ENCODE measurements around the gene BPHL. TPM values are rescaled to one million over a fixed set of nuclear protein-coding genes. Genes with fewer than 3 reads are reported as not detected.

BPHL gene
- total and polyA plus RNA-seq, 2 donors from 2014 or later: 28.9 to 94.1 TPM

GRCh38 chr6:3117912-3118352 lies 579 bp upstream of the BPHL start:
- no peaks in the 10 kb centered on the region for H3K27me3 ChIP-seq (ENCODE audit: control insufficient read depth, insufficient read depth, low read length)
- H3K4me1 ChIP-seq (ENCODE audit: control insufficient read depth in 2 of 3, insufficient read depth in 2 of 3, low read depth in 1 of 3, low read length in 3 of 3): peaks cover 0 to 8% (median 4%) of the 10 kb centered on the region in 3 donors
- TF ChIP-seq CTCF (IDR thresholded peaks at IDR 0.05; ENCODE audit: borderline replicate concordance, extremely low read depth, insufficient read depth): no peak
- FAIRE-seq (no peak), DNase-seq (no peak)
- peak overlapping the region in 2 of 3 donors; percentile 57 to 65 for H3K9ac ChIP-seq (ENCODE audit: low read length in 3 of 3)
- no peaks in the 10 kb centered on the region for H3K9me3 ChIP-seq (ENCODE audit: control insufficient read depth in 2 of 3, insufficient read depth in 1 of 3, low read length in 3 of 3)
- H3K4me3 ChIP-seq (ENCODE audit: low read length in 3 of 3): peak overlapping the region; percentile 71 to 83 (median 73)
- peak overlapping the region; percentile 94 to 95 for H3K27ac ChIP-seq (ENCODE audit: low read depth in 2 of 2, low read length in 2 of 2)
- intact Hi-C loops (cut with DNase I): no loop called here
- peaks cover 0 to 14% (median 13%) of the 10 kb centered on the region in 3 donors for H3K36me3 ChIP-seq (ENCODE audit: control insufficient read depth in 2 of 3, insufficient read depth in 3 of 3, low read length in 3 of 3)

- FAIRE-seq: no peak
Observed at GRCh38 chr6:3119040-3119723, 671 bp downstream of the BPHL start.

GRCh38 chr6:3120765-3121089 lies 2.2 kb downstream of the BPHL start:
- no peak for TF ChIP-seq CTCF (IDR thresholded peaks at IDR 0.05; ENCODE audit: borderline replicate concordance, extremely low read depth, insufficient read depth)
- Histone ChIP-seq H3K9ac (ENCODE audit: low read length in 3 of 3) (no peak overlapping the region), H3K4me3 (ENCODE audit: low read length in 3 of 3) (no peak overlapping the region), H3K4me1 (ENCODE audit: control insufficient read depth in 2 of 3, insufficient read depth in 2 of 3, low read depth in 1 of 3, low read length in 3 of 3) (peaks cover 0 to 10% (median 8%) of the 10 kb centered on the region in 3 donors), H3K27ac (ENCODE audit: low read depth in 2 of 2, low read length in 2 of 2) (peak overlapping the region in 1 of 2 donors; percentile 20), H3K36me3 (ENCODE audit: control insufficient read depth in 2 of 3, insufficient read depth in 3 of 3, low read length in 3 of 3) (no peaks in the 10 kb centered on the region), H3K9me3 (ENCODE audit: control insufficient read depth in 2 of 3, insufficient read depth in 1 of 3, low read length in 3 of 3) (no peaks in the 10 kb centered on the region), H3K27me3 (ENCODE audit: control insufficient read depth, insufficient read depth, low read length) (no peaks in the 10 kb centered on the region)
- DNase-seq: no peak
- intact Hi-C loops (cut with DNase I): loop anchor here (10.0 kb wide), 1 partner anchor 124 kb away; no protein-coding TSS in a partner anchor
- FAIRE-seq: no peak

More at GRCh38 chr6:3119040-3119723, 671 bp downstream of the BPHL start:
- peak overlapping the region; percentile 39 to 54 (median 49) for H3K9ac ChIP-seq (ENCODE audit: low read length in 3 of 3)
- peaks cover 0 to 8% (median 4%) of the 10 kb centered on the region in 3 donors for H3K4me1 ChIP-seq (ENCODE audit: control insufficient read depth in 2 of 3, insufficient read depth in 2 of 3, low read depth in 1 of 3, low read length in 3 of 3)
- peaks cover 0 to 4% (median 3%) of the 10 kb centered on the region in 3 donors for H3K36me3 ChIP-seq (ENCODE audit: control insufficient read depth in 2 of 3, insufficient read depth in 3 of 3, low read length in 3 of 3)
- H3K27ac ChIP-seq (ENCODE audit: low read depth in 2 of 2, low read length in 2 of 2): peak overlapping the region; percentile 67 to 95
- TF ChIP-seq CTCF (IDR thresholded peaks at IDR 0.05; ENCODE audit: borderline replicate concordance, extremely low read depth, insufficient read depth): no peak
- intact Hi-C loops (cut with DNase I): no loop called here
- peak in 2 of 5 donors; percentile 70 to 80 for DNase-seq
- H3K27me3 ChIP-seq (ENCODE audit: control insufficient read depth, insufficient read depth, low read length): no peaks in the 10 kb centered on the region
- H3K4me3 ChIP-seq (ENCODE audit: low read length in 3 of 3): peak overlapping the region; percentile 63 to 83 (median 72)
- no peaks in the 10 kb centered on the region for H3K9me3 ChIP-seq (ENCODE audit: control insufficient read depth in 2 of 3, insufficient read depth in 1 of 3, low read length in 3 of 3)

Data from kidney (tissue), 14 donors.